HCT116 (cell line): ENCODE results near the gene ACOX3. TPM values are rescaled to one million over a fixed set of nuclear protein-coding genes. Genes with fewer than 3 reads are reported as not detected.

ENCODE experiments used
- ATAC-seq: fragments of 200-7000 bp; cut with Tn5 transposase; 2 replicates; pipeline ENCODE4 v1.9.1; 2020; ENCODE audit warnings: mild to moderate bottlenecking, moderate library complexity
- BruUV-seq: library from RNA; stranded (reverse); fragments of 400-500 nt; replicated peaks from 2 replicates; lab custom pipeline; 2021; lab: Mats Ljungman, UMichigan
- CTCF ChIA-PET: fragments of 300-600 bp; sonication (Branson Sonifier 250); formaldehyde crosslinking; loops from one replicate; lab custom pipeline; 2021; ENCODE audit warnings: antibody characterized with exemption; lab: Charles Lee
- POLR2A ChIA-PET: fragments of 300-600, 350-600 bp; sonication (Branson Sonifier 250); formaldehyde crosslinking; loops from one replicate; lab custom pipeline; 2021; ENCODE audit warnings: antibody characterized with exemption; lab: Charles Lee
- RAD21 ChIA-PET, 2 experiments: fragments of 300-600 bp; sonication (Branson Sonifier 250); formaldehyde crosslinking; loops; one replicate each; lab custom pipeline; 2023; ENCODE audit warnings: low total read pairs in 2 of 2; ENCODE audit not compliant: uncharacterized antibody in 2 of 2, unreplicated experiment in 2 of 2, low non-redundant PET in 1 of 2; lab: Charles Lee
- DNase-seq: peaks from one replicate; pipeline ENCODE4 v3.0.0-alpha.2; 2010; ENCODE audit warnings: low read depth, low spot score
- H2AFZ ChIP-seq: fragments of 200-600 bp; shearing (Covaris generic), sonication (generic); 2 replicates; pipeline ENCODE4 v1.6.1; 2017; ENCODE audit warnings: low read depth, mixed run types, mixed read lengths, antibody characterized with exemption, low read length; ENCODE audit not compliant: poor library complexity, severe bottlenecking
- H3K27ac ChIP-seq: 2 replicates; pipeline ENCODE4 v1.5.1; 2012; ENCODE audit warnings: low read depth, low read length
- H3K27me3 ChIP-seq: fragments of 200-600 bp; sonication (generic); 2 replicates; pipeline ENCODE4 v1.6.1; 2016; ENCODE audit warnings: mixed run types, low read length, mixed read lengths; ENCODE audit not compliant: insufficient read depth
- H3K36me3 ChIP-seq, 2 experiments: fragments of 200-500 bp in 1 of 2; fragments of 200-600 bp in 1 of 2; sonication (Bioruptor generic) in 1 of 2; sonication (generic) in 1 of 2; 2 replicates each; pipeline versions ENCODE4 v1.5.1 to v1.6.1; 2014 to 2016; ENCODE audit warnings: low read length in 2 of 2, inconsistent platforms in 1 of 2, mixed read lengths in 1 of 2, mixed run types in 1 of 2; ENCODE audit not compliant: insufficient read depth in 2 of 2, control insufficient read depth in 1 of 2
- H3K4me1 ChIP-seq, 2 experiments: fragments of 200-600 bp in 1 of 2; sonication (generic) in 1 of 2; 2 replicates each; pipeline versions ENCODE4 v1.5.1 to v1.6.1; 2012 to 2017; ENCODE audit warnings: low read length in 2 of 2, inconsistent platforms in 1 of 2, mild to moderate bottlenecking in 1 of 2, mixed read lengths in 1 of 2, mixed run types in 1 of 2, moderate library complexity in 1 of 2; ENCODE audit not compliant: insufficient read depth in 2 of 2, control insufficient read depth in 1 of 2
- H3K4me2 ChIP-seq: fragments of 200-600 bp; sonication (generic); 2 replicates; pipeline ENCODE4 v1.6.1; 2017; ENCODE audit warnings: mixed run types, low read length, mixed read lengths
- H3K4me3 ChIP-seq, 2 experiments: fragments of 200-600 bp in 1 of 2; sonication (generic) in 1 of 2; replicated peaks in 1 of 2; 2 replicates each; pipeline ENCODE4 v1.5.1; 2011 to 2016; ENCODE audit warnings: low read length in 2 of 2, control low read depth in 1 of 2, low read depth in 1 of 2, mild to moderate bottlenecking in 1 of 2, mixed read lengths in 1 of 2, mixed run types in 1 of 2
- H3K79me2 ChIP-seq: fragments of 200-600 bp; sonication (generic); 2 replicates; pipeline ENCODE4 v1.6.1; 2017; ENCODE audit warnings: mild to moderate bottlenecking, mixed run types, low read length, moderate library complexity, mixed read lengths; ENCODE audit not compliant: insufficient read depth
- H3K9ac ChIP-seq: fragments of 200-600 bp; sonication (generic); 2 replicates; pipeline ENCODE4 v1.6.1; 2016; ENCODE audit warnings: low read length, mixed read lengths
- H3K9me2 ChIP-seq: fragments of 200-600 bp; sonication (generic), shearing (Covaris generic); 2 replicates; pipeline ENCODE4 v1.6.1; 2017; ENCODE audit warnings: mixed run types, mild to moderate bottlenecking, moderate library complexity; ENCODE audit not compliant: insufficient read depth
- H3K9me3 ChIP-seq, 2 experiments: fragments of 200-500 bp in 1 of 2; fragments of 200-600 bp in 1 of 2; sonication (Bioruptor generic) in 1 of 2; sonication (generic) in 1 of 2; 2 replicates each; pipeline ENCODE4 v1.6.1; 2014 to 2017; ENCODE audit warnings: low read length in 2 of 2, mixed read lengths in 2 of 2, inconsistent platforms in 1 of 2, low read depth in 1 of 2, mild to moderate bottlenecking in 1 of 2, mixed run types in 1 of 2, moderate library complexity in 1 of 2; ENCODE audit not compliant: control insufficient read depth in 1 of 2, insufficient read depth in 1 of 2
- H4K20me1 ChIP-seq: fragments of 200-600 bp; sonication (generic), shearing (Covaris generic); 2 replicates; pipeline ENCODE4 v1.6.1; 2017; ENCODE audit warnings: mixed run types, mild to moderate bottlenecking, moderate library complexity; ENCODE audit not compliant: insufficient read depth
- ATF3 ChIP-seq: IDR thresholded peaks from 2 replicates; pipeline ENCODE4 v1.6.1; 2012
- CBX3 ChIP-seq: IDR thresholded peaks from 2 replicates; pipeline ENCODE4 v1.6.1; 2012; ENCODE audit warnings: low read depth
- CTCF ChIP-seq, 3 experiments: fragments of 200-600 bp in 1 of 3; sonication (generic) in 1 of 3; IDR thresholded peaks in 2 of 3; conservative IDR thresholded peaks in 1 of 3; 2 replicates each; pipeline ENCODE4 v1.5.1; 2012 to 2017; ENCODE audit warnings: low read depth in 2 of 3, low read length in 2 of 3, antibody characterized with exemption in 1 of 3, borderline replicate concordance in 1 of 3, control low read depth in 1 of 3, mild to moderate bottlenecking in 1 of 3, mixed read lengths in 1 of 3, mixed run types in 1 of 3, moderate library complexity in 1 of 3; ENCODE audit not compliant: insufficient read depth in 1 of 3
- EGR1 ChIP-seq: IDR thresholded peaks from 2 replicates; pipeline ENCODE4 v1.6.1; 2012; ENCODE audit warnings: low read depth
- EZH2phosphoT487 ChIP-seq: fragments of 200-600 bp; IDR thresholded peaks from 2 replicates; pipeline ENCODE4 v1.6.1; 2018; ENCODE audit warnings: antibody characterized with exemption, borderline replicate concordance
- FOSL1 ChIP-seq: IDR thresholded peaks from 2 replicates; pipeline ENCODE4 v1.6.1; 2012; ENCODE audit warnings: low read depth
- JUND ChIP-seq: IDR thresholded peaks from 2 replicates; pipeline ENCODE4 v1.6.1; 2012
- MAX ChIP-seq: IDR thresholded peaks from 2 replicates; pipeline ENCODE4 v1.6.1; 2012
- POLR2A ChIP-seq: IDR thresholded peaks from 2 replicates; pipeline ENCODE4 v1.7.0; 2011; ENCODE audit warnings: borderline replicate concordance; ENCODE audit not compliant: insufficient read depth, insufficient read length; ENCODE audit errors: extremely low read depth
- POLR2AphosphoS5 ChIP-seq: IDR thresholded peaks from 2 replicates; pipeline ENCODE4 v1.6.1; 2011; ENCODE audit warnings: mild to moderate bottlenecking, low read depth, low read length, moderate library complexity
- RAD21 ChIP-seq: IDR thresholded peaks from 2 replicates; pipeline ENCODE4 v1.6.1; 2012; ENCODE audit warnings: low read depth, mild to moderate bottlenecking
- REST ChIP-seq: IDR thresholded peaks from 2 replicates; pipeline ENCODE4 v1.6.1; 2012; ENCODE audit warnings: low read depth
- SIN3A ChIP-seq: IDR thresholded peaks from 2 replicates; pipeline ENCODE4 v1.6.1; 2012; ENCODE audit warnings: low read depth
- SP1 ChIP-seq: IDR thresholded peaks from 2 replicates; pipeline ENCODE4 v1.6.1; 2012; ENCODE audit warnings: low read depth
- SRF ChIP-seq: IDR thresholded peaks from 2 replicates; pipeline ENCODE4 v1.6.1; 2012; ENCODE audit warnings: low read depth
- TCF7L2 ChIP-seq: IDR thresholded peaks from 2 replicates; pipeline ENCODE4 v1.7.0; 2011; ENCODE audit warnings: borderline replicate concordance, inconsistent platforms; ENCODE audit not compliant: insufficient read depth, insufficient read length; ENCODE audit errors: extremely low read depth
- YY1 ChIP-seq: IDR thresholded peaks from 2 replicates; pipeline ENCODE4 v1.6.1; 2011; ENCODE audit warnings: low read length, low read depth, moderate library complexity, mild to moderate bottlenecking; ENCODE audit not compliant: insufficient replicate concordance; ENCODE audit errors: extremely low read depth
- ZBTB33 ChIP-seq: IDR thresholded peaks from 2 replicates; pipeline ENCODE4 v1.6.1; 2011; ENCODE audit warnings: mild to moderate bottlenecking, low read length, moderate library complexity; ENCODE audit not compliant: insufficient replicate concordance; ENCODE audit errors: extremely low read depth
- ZFX ChIP-seq: fragments of 450-650 bp; IDR thresholded peaks from 2 replicates; pipeline ENCODE4 v1.6.1; 2017
- ZNF274 ChIP-seq: fragments of 200-500 bp; sonication (Bioruptor generic); IDR thresholded peaks from 2 replicates; pipeline ENCODE4 v1.6.1; 2014; ENCODE audit warnings: mild to moderate bottlenecking, low read depth, low read length, inconsistent platforms
- intact Hi-C: fragments of 100-400 bp; cut with micrococcal nuclease; formaldehyde crosslinking; loops from 2 replicates; pipeline ENCODE4 v1.10.0; 2022
- total RNA-seq: library from RNA; stranded (reverse); gene quantifications from one replicate; pipeline ENCODE4 v1.2.1, GENCODE V29; 2021; ENCODE audit not compliant: unreplicated experiment

The ACOX3 gene
- total RNA-seq, 1 experiment from 2014 or later = 16.9 TPM

GRCh38 chr4:8438743-8439142, 1.8 kb downstream of the ACOX3 start:
- Histone ChIP-seq H3K4me2 (peak overlapping the region; percentile 93), H3K36me3 (no peaks in the 10 kb centered on the region), H3K4me3 (no peak overlapping the region), H4K20me1 (no peaks in the 10 kb centered on the region), H3K27ac (no peak overlapping the region), H3K9ac (peak overlapping the region; percentile 82), H3K4me1 (peaks cover 11 to 19% of the 10 kb centered on the region in 2 experiments; a peak in 3 of 4 replicates), H2AFZ (no peak overlapping the region), H3K27me3 (no peaks in the 10 kb centered on the region), H3K9me2 (no peaks in the 10 kb centered on the region), H3K9me3 (no peaks in the 10 kb centered on the region), H3K79me2 (peaks cover 76% of the 10 kb centered on the region)
- RAD21 ChIA-PET = no interaction called here
- intact Hi-C loops = no loop called here
- ATAC-seq (no peak), DNase-seq (no peak)
- CTCF ChIA-PET = interaction anchor here (1.3 kb wide), 1 partner anchor 10 kb away, joined by 3 read pairs; no protein-coding TSS in a partner anchor
- TF ChIP-seq ZNF274 = no peak
- TF ChIP-seq YY1 = no peak
- TF ChIP-seq EGR1 = no peak
- TF ChIP-seq ZBTB33 = no peak
- TF ChIP-seq JUND = no peak
- no peak for TF ChIP-seq MAX
- no peak for TF ChIP-seq CTCF (IDR thresholded peaks at IDR 0.05 in 2 of 3, conservative IDR thresholded peaks at IDR 0.05 in 1 of 3; ENCODE audit: borderline replicate concordance in 1 of 3, insufficient read depth in 1 of 3, low read depth in 2 of 3, low read length in 2 of 3)
- TF ChIP-seq REST = no peak
- no peak for TF ChIP-seq POLR2AphosphoS5
- TF ChIP-seq SP1 = no peak
- TF ChIP-seq ZFX = no peak
- no peak for TF ChIP-seq SIN3A
- no peak for TF ChIP-seq ATF3
- no peak for TF ChIP-seq SRF
- TF ChIP-seq EZH2phosphoT487 = no peak
- no peak for TF ChIP-seq TCF7L2
- TF ChIP-seq POLR2A = no peak
- no peak for TF ChIP-seq RAD21
- no peak for TF ChIP-seq CBX3
- no peak for TF ChIP-seq FOSL1
- POLR2A ChIA-PET = no interaction called here
- BruUV-seq = no TSS peak
